ENCODE results near the gene MZF1.

The MZF1 gene

DNA sequence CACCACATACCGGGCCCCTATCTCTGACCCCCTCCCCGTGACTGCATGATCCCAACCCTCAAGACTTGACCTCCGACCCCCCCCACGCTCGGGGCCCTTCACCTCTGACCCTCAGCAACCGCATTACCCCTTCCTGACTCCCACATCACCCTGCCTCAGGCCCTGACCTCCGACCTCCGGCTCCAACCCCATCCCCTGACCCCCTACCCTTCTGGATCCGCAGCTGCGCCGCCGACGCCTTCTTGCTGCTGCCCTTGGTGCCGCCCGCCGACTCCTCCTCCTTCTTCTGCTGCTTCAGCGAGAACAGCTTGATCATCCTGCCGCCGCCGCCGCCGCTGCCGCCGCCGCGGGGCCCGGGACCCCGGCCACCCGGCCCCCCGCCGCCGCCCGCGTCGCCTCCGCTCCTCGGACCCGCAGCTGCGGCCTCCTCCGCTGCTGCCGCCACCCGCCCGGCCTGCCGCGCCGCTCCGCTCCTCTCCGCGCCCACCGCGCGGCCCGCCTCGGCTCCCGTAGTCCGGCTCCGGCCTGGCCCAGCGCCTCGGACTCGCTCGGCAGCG is 15.0 kb downstream of the MZF1 start, which contains the start of gene UBE2M (continued):
- TF ChIP-seq, protein P1, sequence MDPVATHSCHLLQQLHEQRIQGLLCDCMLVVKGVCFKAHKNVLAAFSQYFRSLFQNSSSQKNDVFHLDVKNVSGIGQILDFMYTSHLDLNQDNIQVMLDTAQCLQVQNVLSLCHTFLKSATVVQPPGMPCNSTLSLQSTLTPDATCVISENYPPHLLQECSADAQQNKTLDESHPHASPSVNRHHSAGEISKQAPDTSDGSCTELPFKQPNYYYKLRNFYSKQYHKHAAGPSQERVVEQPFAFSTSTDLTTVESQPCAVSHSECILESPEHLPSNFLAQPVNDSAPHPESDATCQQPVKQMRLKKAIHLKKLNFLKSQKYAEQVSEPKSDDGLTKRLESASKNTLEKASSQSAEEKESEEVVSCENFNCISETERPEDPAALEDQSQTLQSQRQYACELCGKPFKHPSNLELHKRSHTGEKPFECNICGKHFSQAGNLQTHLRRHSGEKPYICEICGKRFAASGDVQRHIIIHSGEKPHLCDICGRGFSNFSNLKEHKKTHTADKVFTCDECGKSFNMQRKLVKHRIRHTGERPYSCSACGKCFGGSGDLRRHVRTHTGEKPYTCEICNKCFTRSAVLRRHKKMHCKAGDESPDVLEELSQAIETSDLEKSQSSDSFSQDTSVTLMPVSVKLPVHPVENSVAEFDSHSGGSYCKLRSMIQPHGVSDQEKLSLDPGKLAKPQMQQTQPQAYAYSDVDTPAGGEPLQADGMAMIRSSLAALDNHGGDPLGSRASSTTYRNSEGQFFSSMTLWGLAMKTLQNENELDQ (tag by site-specific recombination; IDR thresholded peaks at IDR 0.05; ENCODE audit: low read depth): no peak
- TF ChIP-seq ZNF555 (tag by site-specific recombination; conservative IDR thresholded peaks at IDR 0.05) (no peak), MEIS1 (CRISPR knock-in tag; IDR thresholded peaks at IDR 0.05; ENCODE audit: borderline replicate concordance) (no peak), ZNF624 (tag by site-specific recombination; IDR thresholded peaks at IDR 0.05) (no peak), YY2 (tag by site-specific recombination; IDR thresholded peaks at IDR 0.05) (no peak), ZNF239 (tag by site-specific recombination; IDR thresholded peaks at IDR 0.05) (no peak), ZNF302 (tag by site-specific recombination; IDR thresholded peaks at IDR 0.05; ENCODE audit: low read depth) (no peak), ZNF677 (tag by site-specific recombination; IDR thresholded peaks at IDR 0.05) (no peak), ZNF155 (tag by site-specific recombination; IDR thresholded peaks at IDR 0.05) (no peak), MZF1 (tag by site-specific recombination; IDR thresholded peaks at IDR 0.05; ENCODE audit: borderline replicate concordance) (no peak), IKZF3 (tag by site-specific recombination; IDR thresholded peaks at IDR 0.05) (no peak), ZNF843 (tag by site-specific recombination; IDR thresholded peaks at IDR 0.05) (no peak; the same call in 1 of the 2 replicates), ZNF175 (tag by site-specific recombination; IDR thresholded peaks at IDR 0.05) (no peak), ZNF658 (tag by site-specific recombination; IDR thresholded peaks at IDR 0.05) (no peak), ZSCAN30 (tag by site-specific recombination; IDR thresholded peaks at IDR 0.05) (no peak), ZNF184 (tag by site-specific recombination; IDR thresholded peaks at IDR 0.05) (no peak), ZNF544 (tag by site-specific recombination; IDR thresholded peaks at IDR 0.05) (no peak), ZNF112 (tag by site-specific recombination; IDR thresholded peaks at IDR 0.05) (no peak), ZNF785 (tag by site-specific recombination; IDR thresholded peaks at IDR 0.05) (no peak), ZNF248 (tag by site-specific recombination; IDR thresholded peaks at IDR 0.05) (no peak), SALL2 (tag by site-specific recombination; IDR thresholded peaks at IDR 0.05; ENCODE audit: borderline replicate concordance) (no peak), ZNF610 (tag by site-specific recombination; IDR thresholded peaks at IDR 0.05; ENCODE audit: borderline replicate concordance) (0 out of 2 replicates have a peak, but pooled peaks have one; percentile 20), HOXD13 (CRISPR knock-in tag; IDR thresholded peaks at IDR 0.05; ENCODE audit: borderline replicate concordance) (no peak), GLI2 (tag by site-specific recombination; IDR thresholded peaks at IDR 0.05; ENCODE audit: borderline replicate concordance, low read depth) (no peak)
- TF ChIP-seq, protein P2, sequence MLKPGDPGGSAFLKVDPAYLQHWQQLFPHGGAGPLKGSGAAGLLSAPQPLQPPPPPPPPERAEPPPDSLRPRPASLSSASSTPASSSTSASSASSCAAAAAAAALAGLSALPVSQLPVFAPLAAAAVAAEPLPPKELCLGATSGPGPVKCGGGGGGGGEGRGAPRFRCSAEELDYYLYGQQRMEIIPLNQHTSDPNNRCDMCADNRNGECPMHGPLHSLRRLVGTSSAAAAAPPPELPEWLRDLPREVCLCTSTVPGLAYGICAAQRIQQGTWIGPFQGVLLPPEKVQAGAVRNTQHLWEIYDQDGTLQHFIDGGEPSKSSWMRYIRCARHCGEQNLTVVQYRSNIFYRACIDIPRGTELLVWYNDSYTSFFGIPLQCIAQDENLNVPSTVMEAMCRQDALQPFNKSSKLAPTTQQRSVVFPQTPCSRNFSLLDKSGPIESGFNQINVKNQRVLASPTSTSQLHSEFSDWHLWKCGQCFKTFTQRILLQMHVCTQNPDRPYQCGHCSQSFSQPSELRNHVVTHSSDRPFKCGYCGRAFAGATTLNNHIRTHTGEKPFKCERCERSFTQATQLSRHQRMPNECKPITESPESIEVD (tag by site-specific recombination; IDR thresholded peaks at IDR 0.05): no peak
- TF ChIP-seq, protein P3, sequence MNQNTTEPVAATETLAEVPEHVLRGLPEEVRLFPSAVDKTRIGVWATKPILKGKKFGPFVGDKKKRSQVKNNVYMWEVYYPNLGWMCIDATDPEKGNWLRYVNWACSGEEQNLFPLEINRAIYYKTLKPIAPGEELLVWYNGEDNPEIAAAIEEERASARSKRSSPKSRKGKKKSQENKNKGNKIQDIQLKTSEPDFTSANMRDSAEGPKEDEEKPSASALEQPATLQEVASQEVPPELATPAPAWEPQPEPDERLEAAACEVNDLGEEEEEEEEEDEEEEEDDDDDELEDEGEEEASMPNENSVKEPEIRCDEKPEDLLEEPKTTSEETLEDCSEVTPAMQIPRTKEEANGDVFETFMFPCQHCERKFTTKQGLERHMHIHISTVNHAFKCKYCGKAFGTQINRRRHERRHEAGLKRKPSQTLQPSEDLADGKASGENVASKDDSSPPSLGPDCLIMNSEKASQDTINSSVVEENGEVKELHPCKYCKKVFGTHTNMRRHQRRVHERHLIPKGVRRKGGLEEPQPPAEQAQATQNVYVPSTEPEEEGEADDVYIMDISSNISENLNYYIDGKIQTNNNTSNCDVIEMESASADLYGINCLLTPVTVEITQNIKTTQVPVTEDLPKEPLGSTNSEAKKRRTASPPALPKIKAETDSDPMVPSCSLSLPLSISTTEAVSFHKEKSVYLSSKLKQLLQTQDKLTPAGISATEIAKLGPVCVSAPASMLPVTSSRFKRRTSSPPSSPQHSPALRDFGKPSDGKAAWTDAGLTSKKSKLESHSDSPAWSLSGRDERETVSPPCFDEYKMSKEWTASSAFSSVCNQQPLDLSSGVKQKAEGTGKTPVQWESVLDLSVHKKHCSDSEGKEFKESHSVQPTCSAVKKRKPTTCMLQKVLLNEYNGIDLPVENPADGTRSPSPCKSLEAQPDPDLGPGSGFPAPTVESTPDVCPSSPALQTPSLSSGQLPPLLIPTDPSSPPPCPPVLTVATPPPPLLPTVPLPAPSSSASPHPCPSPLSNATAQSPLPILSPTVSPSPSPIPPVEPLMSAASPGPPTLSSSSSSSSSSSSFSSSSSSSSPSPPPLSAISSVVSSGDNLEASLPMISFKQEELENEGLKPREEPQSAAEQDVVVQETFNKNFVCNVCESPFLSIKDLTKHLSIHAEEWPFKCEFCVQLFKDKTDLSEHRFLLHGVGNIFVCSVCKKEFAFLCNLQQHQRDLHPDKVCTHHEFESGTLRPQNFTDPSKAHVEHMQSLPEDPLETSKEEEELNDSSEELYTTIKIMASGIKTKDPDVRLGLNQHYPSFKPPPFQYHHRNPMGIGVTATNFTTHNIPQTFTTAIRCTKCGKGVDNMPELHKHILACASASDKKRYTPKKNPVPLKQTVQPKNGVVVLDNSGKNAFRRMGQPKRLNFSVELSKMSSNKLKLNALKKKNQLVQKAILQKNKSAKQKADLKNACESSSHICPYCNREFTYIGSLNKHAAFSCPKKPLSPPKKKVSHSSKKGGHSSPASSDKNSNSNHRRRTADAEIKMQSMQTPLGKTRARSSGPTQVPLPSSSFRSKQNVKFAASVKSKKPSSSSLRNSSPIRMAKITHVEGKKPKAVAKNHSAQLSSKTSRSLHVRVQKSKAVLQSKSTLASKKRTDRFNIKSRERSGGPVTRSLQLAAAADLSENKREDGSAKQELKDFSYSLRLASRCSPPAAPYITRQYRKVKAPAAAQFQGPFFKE (tag by site-specific recombination; IDR thresholded peaks at IDR 0.05; ENCODE audit: borderline replicate concordance): no peak
- TF ChIP-seq, protein P4, sequence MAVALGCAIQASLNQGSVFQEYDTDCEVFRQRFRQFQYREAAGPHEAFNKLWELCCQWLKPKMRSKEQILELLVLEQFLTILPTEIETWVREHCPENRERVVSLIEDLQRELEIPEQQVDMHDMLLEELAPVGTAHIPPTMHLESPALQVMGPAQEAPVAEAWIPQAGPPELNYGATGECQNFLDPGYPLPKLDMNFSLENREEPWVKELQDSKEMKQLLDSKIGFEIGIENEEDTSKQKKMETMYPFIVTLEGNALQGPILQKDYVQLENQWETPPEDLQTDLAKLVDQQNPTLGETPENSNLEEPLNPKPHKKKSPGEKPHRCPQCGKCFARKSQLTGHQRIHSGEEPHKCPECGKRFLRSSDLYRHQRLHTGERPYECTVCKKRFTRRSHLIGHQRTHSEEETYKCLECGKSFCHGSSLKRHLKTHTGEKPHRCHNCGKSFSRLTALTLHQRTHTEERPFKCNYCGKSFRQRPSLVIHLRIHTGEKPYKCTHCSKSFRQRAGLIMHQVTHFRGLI (tag by site-specific recombination; IDR thresholded peaks at IDR 0.05): no peak
- TF ChIP-seq, protein P5, sequence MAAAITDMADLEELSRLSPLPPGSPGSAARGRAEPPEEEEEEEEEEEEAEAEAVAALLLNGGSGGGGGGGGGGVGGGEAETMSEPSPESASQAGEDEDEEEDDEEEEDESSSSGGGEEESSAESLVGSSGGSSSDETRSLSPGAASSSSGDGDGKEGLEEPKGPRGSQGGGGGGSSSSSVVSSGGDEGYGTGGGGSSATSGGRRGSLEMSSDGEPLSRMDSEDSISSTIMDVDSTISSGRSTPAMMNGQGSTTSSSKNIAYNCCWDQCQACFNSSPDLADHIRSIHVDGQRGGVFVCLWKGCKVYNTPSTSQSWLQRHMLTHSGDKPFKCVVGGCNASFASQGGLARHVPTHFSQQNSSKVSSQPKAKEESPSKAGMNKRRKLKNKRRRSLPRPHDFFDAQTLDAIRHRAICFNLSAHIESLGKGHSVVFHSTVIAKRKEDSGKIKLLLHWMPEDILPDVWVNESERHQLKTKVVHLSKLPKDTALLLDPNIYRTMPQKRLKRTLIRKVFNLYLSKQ (tag by site-specific recombination; IDR thresholded peaks at IDR 0.05; ENCODE audit: borderline replicate concordance): no peak
